ENCODE data around the gene KANK2.
"Not testable (repeated sequence)": the region's sequence is repeated elsewhere in the genome, so short reads cannot be mapped to it uniquely, and the experiment has no call there.

DNA sequence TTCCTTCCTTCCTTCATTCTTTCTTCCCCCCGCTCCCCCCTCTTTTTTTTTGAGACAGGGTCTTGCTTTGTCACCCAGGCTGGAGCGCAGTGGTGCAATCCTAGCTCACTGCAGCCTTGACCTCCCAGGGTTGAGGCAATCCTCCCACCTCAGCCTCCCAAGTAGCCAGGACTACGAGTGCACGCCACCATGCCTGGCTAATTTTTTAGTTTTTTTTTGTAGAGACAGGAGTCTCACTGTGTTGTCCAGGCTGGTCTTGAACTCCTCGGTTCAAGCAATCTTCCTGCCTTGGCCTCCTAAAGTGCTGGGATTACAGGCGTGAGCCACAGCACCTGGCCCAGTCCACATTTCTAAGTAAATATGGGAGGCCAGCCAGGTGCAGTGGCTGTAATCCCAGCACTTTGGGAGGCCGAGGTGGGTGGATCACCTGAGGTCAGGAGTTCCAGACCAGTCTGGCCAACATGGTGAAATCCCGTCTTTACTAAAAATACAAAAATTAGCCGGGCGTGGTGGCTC lies 57.3 kb downstream of the KANK2 start:
- TF ChIP-seq EP300 (IDR thresholded peaks at IDR 0.05; ENCODE audit: borderline replicate concordance in 1 of 2, control insufficient read depth in 1 of 2, low read depth in 2 of 2, low read length in 2 of 2); POLR2A (IDR thresholded peaks at IDR 0.05; ENCODE audit: low read depth, low read length); SIN3A (IDR thresholded peaks at IDR 0.05; ENCODE audit: low read depth, low read length); RCOR1 (conservative IDR thresholded peaks at IDR 0.05; ENCODE audit: low read depth, low read length); POLR2AphosphoS5 (IDR thresholded peaks at IDR 0.05; ENCODE audit: low read length); DPF2 (IDR thresholded peaks at IDR 0.05); ESRRA (IDR thresholded peaks at IDR 0.05; ENCODE audit: low read length); SMARCA5 (IDR thresholded peaks at IDR 0.05); BMI1 (IDR thresholded peaks at IDR 0.05; ENCODE audit: borderline replicate concordance): not testable (repeated sequence)
- TF ChIP-seq, protein P1, sequence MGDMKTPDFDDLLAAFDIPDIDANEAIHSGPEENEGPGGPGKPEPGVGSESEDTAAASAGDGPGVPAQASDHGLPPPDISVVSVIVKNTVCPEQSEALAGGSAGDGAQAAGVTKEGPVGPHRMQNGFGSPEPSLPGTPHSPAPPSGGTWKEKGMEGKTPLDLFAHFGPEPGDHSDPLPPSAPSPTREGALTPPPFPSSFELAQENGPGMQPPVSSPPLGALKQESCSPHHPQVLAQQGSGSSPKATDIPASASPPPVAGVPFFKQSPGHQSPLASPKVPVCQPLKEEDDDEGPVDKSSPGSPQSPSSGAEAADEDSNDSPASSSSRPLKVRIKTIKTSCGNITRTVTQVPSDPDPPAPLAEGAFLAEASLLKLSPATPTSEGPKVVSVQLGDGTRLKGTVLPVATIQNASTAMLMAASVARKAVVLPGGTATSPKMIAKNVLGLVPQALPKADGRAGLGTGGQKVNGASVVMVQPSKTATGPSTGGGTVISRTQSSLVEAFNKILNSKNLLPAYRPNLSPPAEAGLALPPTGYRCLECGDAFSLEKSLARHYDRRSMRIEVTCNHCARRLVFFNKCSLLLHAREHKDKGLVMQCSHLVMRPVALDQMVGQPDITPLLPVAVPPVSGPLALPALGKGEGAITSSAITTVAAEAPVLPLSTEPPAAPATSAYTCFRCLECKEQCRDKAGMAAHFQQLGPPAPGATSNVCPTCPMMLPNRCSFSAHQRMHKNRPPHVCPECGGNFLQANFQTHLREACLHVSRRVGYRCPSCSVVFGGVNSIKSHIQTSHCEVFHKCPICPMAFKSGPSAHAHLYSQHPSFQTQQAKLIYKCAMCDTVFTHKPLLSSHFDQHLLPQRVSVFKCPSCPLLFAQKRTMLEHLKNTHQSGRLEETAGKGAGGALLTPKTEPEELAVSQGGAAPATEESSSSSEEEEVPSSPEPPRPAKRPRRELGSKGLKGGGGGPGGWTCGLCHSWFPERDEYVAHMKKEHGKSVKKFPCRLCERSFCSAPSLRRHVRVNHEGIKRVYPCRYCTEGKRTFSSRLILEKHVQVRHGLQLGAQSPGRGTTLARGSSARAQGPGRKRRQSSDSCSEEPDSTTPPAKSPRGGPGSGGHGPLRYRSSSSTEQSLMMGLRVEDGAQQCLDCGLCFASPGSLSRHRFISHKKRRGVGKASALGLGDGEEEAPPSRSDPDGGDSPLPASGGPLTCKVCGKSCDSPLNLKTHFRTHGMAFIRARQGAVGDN (IDR thresholded peaks at IDR 0.05), result not testable (repeated sequence)
- TF ChIP-seq, protein P2, sequence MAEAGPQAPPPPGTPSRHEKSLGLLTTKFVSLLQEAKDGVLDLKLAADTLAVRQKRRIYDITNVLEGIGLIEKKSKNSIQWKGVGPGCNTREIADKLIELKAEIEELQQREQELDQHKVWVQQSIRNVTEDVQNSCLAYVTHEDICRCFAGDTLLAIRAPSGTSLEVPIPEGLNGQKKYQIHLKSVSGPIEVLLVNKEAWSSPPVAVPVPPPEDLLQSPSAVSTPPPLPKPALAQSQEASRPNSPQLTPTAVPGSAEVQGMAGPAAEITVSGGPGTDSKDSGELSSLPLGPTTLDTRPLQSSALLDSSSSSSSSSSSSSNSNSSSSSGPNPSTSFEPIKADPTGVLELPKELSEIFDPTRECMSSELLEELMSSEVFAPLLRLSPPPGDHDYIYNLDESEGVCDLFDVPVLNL (IDR thresholded peaks at IDR 0.05; ENCODE audit: low read depth, low read length), result not testable (repeated sequence)

All from GM12878 (cell line).